Posterior cingulate gyrus (tissue), 11 donors: Measurements from ENCODE around the gene PRX.
"Not testable (repeated sequence)": the region's sequence is repeated elsewhere in the genome, so short reads cannot be mapped to it uniquely, and the experiment has no call there.

Experiments used
- DNase-seq, 10 donors: peaks; one replicate each; pipeline versions ENCODE4 v3.0.0 to v3.0.0-alpha.2; 2020 to 2021; ENCODE audit warnings: mixed read lengths in 3 of 10
- intact Hi-C: fragments of 100-400 bp; cut with DNase I; formaldehyde crosslinking; loops from one replicate; pipeline ENCODE4 v1.15.1; 2023

Gene PRX

GRCh38 chr19:40413291-40413845, at the start of gene PRX:
Gene PRX (minus strand): TSS chr19:40413378. CDS start chr19:40407932, 5,446 bp downstream.
- intact Hi-C loops, result no loop called here

GRCh38 chr19:40461669-40462221, 48.6 kb upstream of the PRX start:
- peak in 1 of 10 donors; percentile 35 for DNase-seq
- intact Hi-C loops, result no loop called here

More at GRCh38 chr19:40413291-40413845, at the start of gene PRX:
- no peak for DNase-seq

- DNase-seq, result no peak
- intact Hi-C loops, result no loop called here
Observed at GRCh38 chr19:40460185-40460584, 47.0 kb upstream of the PRX start.

- intact Hi-C loops, result no loop called here
- peak in 1 of 10 donors; percentile 3 for DNase-seq
Observed at GRCh38 chr19:40458597-40458974, 45.4 kb upstream of the PRX start.

GRCh38 chr19:40457953-40458596, 44.9 kb upstream of the PRX start:
- intact Hi-C loops, result no loop called here
- no peak for DNase-seq

GRCh38 chr19:40457048-40457447, 43.9 kb upstream of the PRX start:
- no peak for DNase-seq
- intact Hi-C loops, result no loop called here

- intact Hi-C loops, DNase-seq: not testable (repeated sequence)
Observed at GRCh38 chr19:40453943-40454342, 40.8 kb upstream of the PRX start.

GRCh38 chr19:40453151-40453735, 40.1 kb upstream of the PRX start:
- intact Hi-C loops, result no loop called here
- no peak for DNase-seq

GRCh38 chr19:40452016-40452415, 38.8 kb upstream of the PRX start:
- intact Hi-C loops, result no loop called here
- no peak for DNase-seq

- intact Hi-C loops, result no loop called here
Observed at GRCh38 chr19:40450664-40451063, 37.5 kb upstream of the PRX start.

GRCh38 chr19:40449506-40449905, 36.3 kb upstream of the PRX start:
- DNase-seq, result no peak
- intact Hi-C loops, result no loop called here

More at GRCh38 chr19:40450664-40451063, 37.5 kb upstream of the PRX start:
- no peak for DNase-seq

- intact Hi-C loops, result no loop called here
- DNase-seq, result no peak
Observed at GRCh38 chr19:40446263-40446784, 33.1 kb upstream of the PRX start.

GRCh38 chr19:40445780-40446262, 32.6 kb upstream of the PRX start:
- no peak for DNase-seq
- intact Hi-C loops, result no loop called here

GRCh38 chr19:40444825-40445312, 31.7 kb upstream of the PRX start:
- intact Hi-C loops, result no loop called here
- no peak for DNase-seq

- DNase-seq, result peak; percentile 92 to 99 (median 96)
- intact Hi-C loops, result loop anchor here (1.0 kb wide), 2 partner anchors 18 to 21 kb away; partner anchors contain the start of gene BLVRB
Observed at GRCh38 chr19:40444000-40444824, 31.0 kb upstream of the PRX start, which contains the start of gene SERTAD3. Gene SERTAD3 (minus strand): TSS chr19:40444335. CDS start chr19:40442080, 2,255 bp downstream.

GRCh38 chr19:40443131-40443999, 30.2 kb upstream of the PRX start:
- peak; percentile 92 to 100 (median 97) for DNase-seq
- intact Hi-C loops, result loop anchor here (1.0 kb wide), 2 partner anchors 17 to 22 kb away; partner anchors contain the start of gene BLVRB

- DNase-seq, result no peak
- intact Hi-C loops, result loop anchor here (1.0 kb wide), 2 partner anchors 16 to 23 kb away; partner anchors contain the start of gene BLVRB
Observed at GRCh38 chr19:40442328-40443130, 29.4 kb upstream of the PRX start.

GRCh38 chr19:40441719-40442253, 28.6 kb upstream of the PRX start:
- DNase-seq, result no peak
- intact Hi-C loops, result no loop called here
